SK-N-MC (cell line): ENCODE measurements around the gene ADH1B.

Source experiments
- DNase-seq: peaks from one replicate; pipeline ENCODE4 v3.0.0-alpha.2; 2011; ENCODE audit warnings: low read depth, low spot score
- H3K27ac ChIP-seq: fragments of 200-600 bp; sonication (generic); 2 replicates; pipeline ENCODE4 v1.5.1; 2016; ENCODE audit warnings: mixed run types
- H3K36me3 ChIP-seq: fragments of 200-600 bp; sonication (generic); 2 replicates; pipeline ENCODE4 v1.6.1; 2017; ENCODE audit warnings: antibody characterized with exemption, low read length, mixed read lengths; ENCODE audit not compliant: insufficient read depth
- H3K4me3 ChIP-seq: fragments of 200-600 bp; sonication (generic); 2 replicates; pipeline ENCODE4 v1.5.1; 2016
- H3K9ac ChIP-seq: fragments of 200-600 bp; sonication (generic); 2 replicates; pipeline ENCODE4 v1.8.0; 2017; ENCODE audit warnings: mixed run types, mixed read lengths; ENCODE audit not compliant: insufficient read length
- H3K9me3 ChIP-seq: fragments of 200-600 bp; sonication (generic); 2 replicates; pipeline ENCODE4 v1.6.1; 2017; ENCODE audit warnings: low read depth, mild to moderate bottlenecking, antibody characterized with exemption, low read length, moderate library complexity, mixed read lengths
- EZH2 ChIP-seq: fragments of 200-600 bp; sonication (generic); IDR thresholded peaks from one replicate; pipeline ENCODE4 v1.6.1; 2017; ENCODE audit warnings: antibody characterized with exemption
- FOXP2 ChIP-seq: optimal IDR thresholded peaks from 2 replicates; pipeline ENCODE3; 2011; ENCODE audit warnings: mild to moderate bottlenecking, moderate library complexity; ENCODE audit not compliant: insufficient read depth; ENCODE audit errors: extremely low read length, control extremely low read depth
- POLR2AphosphoS5 ChIP-seq: IDR thresholded peaks from 2 replicates; pipeline ENCODE4 v1.6.1; 2012; ENCODE audit warnings: mild to moderate bottlenecking, low read depth, low read length, borderline replicate concordance

Gene ADH1B

GRCh38 chr4:99285387-99285786 is 35.8 kb downstream of the ADH1B start:
- H3K27ac ChIP-seq, result no peak overlapping the region
- no peaks in the 10 kb centered on the region for H3K36me3 ChIP-seq
- H3K4me3 ChIP-seq, result no peak overlapping the region
- no peak overlapping the region for H3K9ac ChIP-seq
- DNase-seq, result no peak
- H3K9me3 ChIP-seq, result no peaks in the 10 kb centered on the region
- no peak for TF ChIP-seq EZH2

- Histone ChIP-seq H3K36me3 (no peaks in the 10 kb centered on the region), H3K4me3 (no peak overlapping the region), H3K9ac (no peak overlapping the region), H3K9me3 (no peaks in the 10 kb centered on the region), H3K27ac (no peak overlapping the region)
- TF ChIP-seq POLR2AphosphoS5 (no peak), FOXP2 (no peak), EZH2 (no peak)
- no peak for DNase-seq
Observed at GRCh38 chr4:99282731-99283130, 38.5 kb downstream of the ADH1B start.

GRCh38 chr4:99281261-99281660 is 39.9 kb downstream of the ADH1B start:
- no peak for TF ChIP-seq FOXP2
- TF ChIP-seq POLR2AphosphoS5, result no peak
- no peak for TF ChIP-seq EZH2
- Histone ChIP-seq H3K9ac (no peak overlapping the region), H3K27ac (no peak overlapping the region), H3K4me3 (no peak overlapping the region), H3K36me3 (no peaks in the 10 kb centered on the region), H3K9me3 (no peaks in the 10 kb centered on the region)
- no peak for DNase-seq

GRCh38 chr4:99276417-99276816 is 44.8 kb downstream of the ADH1B start:
- TF ChIP-seq POLR2AphosphoS5 (no peak), FOXP2 (no peak), EZH2 (no peak)
- H3K27ac ChIP-seq, result no peak overlapping the region
- DNase-seq, result no peak
- H3K9ac ChIP-seq, result no peak overlapping the region
- H3K4me3 ChIP-seq, result no peak overlapping the region
- no peaks in the 10 kb centered on the region for H3K36me3 ChIP-seq
- H3K9me3 ChIP-seq, result no peaks in the 10 kb centered on the region

- Histone ChIP-seq H3K27ac (no peak overlapping the region), H3K9ac (no peak overlapping the region), H3K36me3 (no peaks in the 10 kb centered on the region), H3K9me3 (no peaks in the 10 kb centered on the region), H3K4me3 (no peak overlapping the region)
- no peak for TF ChIP-seq EZH2
- no peak for TF ChIP-seq FOXP2
- TF ChIP-seq POLR2AphosphoS5, result no peak
- DNase-seq, result no peak
Observed at GRCh38 chr4:99275885-99276284, 45.3 kb downstream of the ADH1B start.

GRCh38 chr4:99275050-99275449 is 46.2 kb downstream of the ADH1B start:
- H3K9me3 ChIP-seq, result no peaks in the 10 kb centered on the region

GRCh38 chr4:99273704-99274103 is 47.5 kb downstream of the ADH1B start:
- Histone ChIP-seq H3K9ac (no peak overlapping the region), H3K36me3 (no peaks in the 10 kb centered on the region), H3K27ac (no peak overlapping the region), H3K9me3 (no peaks in the 10 kb centered on the region), H3K4me3 (no peak overlapping the region)
- DNase-seq, result no peak
- TF ChIP-seq EZH2 (no peak), FOXP2 (no peak), POLR2AphosphoS5 (no peak)

More at GRCh38 chr4:99275050-99275449, 46.2 kb downstream of the ADH1B start:
- Histone ChIP-seq H3K27ac (no peak overlapping the region), H3K36me3 (no peaks in the 10 kb centered on the region), H3K9ac (no peak overlapping the region), H3K4me3 (no peak overlapping the region)
- TF ChIP-seq EZH2, result no peak
- no peak for TF ChIP-seq FOXP2
- no peak for TF ChIP-seq POLR2AphosphoS5
- DNase-seq, result no peak

- TF ChIP-seq POLR2AphosphoS5 (no peak), EZH2 (no peak), FOXP2 (no peak)
- Histone ChIP-seq H3K9ac (no peak overlapping the region), H3K36me3 (no peaks in the 10 kb centered on the region), H3K9me3 (no peaks in the 10 kb centered on the region), H3K4me3 (no peak overlapping the region), H3K27ac (no peak overlapping the region)
- no peak for DNase-seq
Observed at GRCh38 chr4:99264927-99265326, 56.3 kb downstream of the ADH1B start.
